ENCODE measurements around the gene INPP4B. TPM values are rescaled to one million over a fixed set of nuclear protein-coding genes. Genes with fewer than 3 reads are reported as not detected.

The INPP4B gene
- total and polyA plus RNA-seq, 3 donors from 2014 or later, result 23.2 to 64.5 (median 55.2) TPM

GRCh38 chr4:142101401-142101800, 744.7 kb downstream of the INPP4B start:
- Histone ChIP-seq H3K27ac (no peak overlapping the region), H3K36me3 (ENCODE audit: low read depth, missing control alignments) (no peaks in the 10 kb centered on the region), H3K27me3 (no peaks in the 10 kb centered on the region), H3K4me3 (no peak overlapping the region), H3K9me3 (no peaks in the 10 kb centered on the region), H3K4me1 (no peaks in the 10 kb centered on the region)
- intact Hi-C loops (cut with DNase I; ENCODE audit: low total_unique reads), result no loop called here
- TF ChIP-seq CTCF (IDR thresholded peaks at IDR 0.05) (no peak), POLR2A (IDR thresholded peaks at IDR 0.05) (no peak)
- no peak for DNase-seq
- 80 to 86% methylated on average over 1 of the region's 1 CpG for WGBS, 2 donors

- H3K36me3 ChIP-seq (ENCODE audit: low read depth, missing control alignments), result no peaks in the 10 kb centered on the region
- H3K27ac ChIP-seq, result no peak overlapping the region
- no peaks in the 10 kb centered on the region for H3K4me1 ChIP-seq
- no peak overlapping the region for H3K4me3 ChIP-seq
- no peak for DNase-seq
- H3K27me3 ChIP-seq, result no peaks in the 10 kb centered on the region
- no peaks in the 10 kb centered on the region for H3K9me3 ChIP-seq
- intact Hi-C loops (cut with DNase I; ENCODE audit: low total_unique reads), result no loop called here
- no peak for TF ChIP-seq POLR2A (IDR thresholded peaks at IDR 0.05)
- no peak for TF ChIP-seq CTCF (IDR thresholded peaks at IDR 0.05)
Observed at GRCh38 chr4:142100941-142101340, 745.2 kb downstream of the INPP4B start.

- no peak overlapping the region for H3K27ac ChIP-seq
- H3K27me3 ChIP-seq, result no peaks in the 10 kb centered on the region
- intact Hi-C loops (cut with DNase I; ENCODE audit: low total_unique reads), result no loop called here
- TF ChIP-seq CTCF (IDR thresholded peaks at IDR 0.05) (no peak), POLR2A (IDR thresholded peaks at IDR 0.05) (no peak)
- no peaks in the 10 kb centered on the region for H3K9me3 ChIP-seq
- WGBS, 2 donors, result 89 to 90% methylated on average over 1 of the region's 1 CpG
- H3K4me3 ChIP-seq, result no peak overlapping the region
- DNase-seq, result no peak
- H3K36me3 ChIP-seq (ENCODE audit: low read depth, missing control alignments), result no peaks in the 10 kb centered on the region
- H3K4me1 ChIP-seq, result no peaks in the 10 kb centered on the region
Observed at GRCh38 chr4:142098900-142099545, 747.1 kb downstream of the INPP4B start.

- WGBS, 2 donors, result 92 to 95% methylated on average over 3 of the region's 3 CpGs
- intact Hi-C loops (cut with DNase I; ENCODE audit: low total_unique reads), result no loop called here
- no peak for TF ChIP-seq POLR2A (IDR thresholded peaks at IDR 0.05)
- TF ChIP-seq CTCF (IDR thresholded peaks at IDR 0.05), result no peak
- Histone ChIP-seq H3K4me1 (no peaks in the 10 kb centered on the region), H3K27me3 (no peaks in the 10 kb centered on the region), H3K36me3 (ENCODE audit: low read depth, missing control alignments) (no peaks in the 10 kb centered on the region), H3K27ac (no peak overlapping the region), H3K4me3 (no peak overlapping the region), H3K9me3 (no peaks in the 10 kb centered on the region)
- DNase-seq, result no peak
Observed at GRCh38 chr4:142098380-142098779, 747.7 kb downstream of the INPP4B start.

- Histone ChIP-seq H3K27me3 (no peaks in the 10 kb centered on the region), H3K36me3 (ENCODE audit: low read depth, missing control alignments) (no peaks in the 10 kb centered on the region), H3K27ac (no peak overlapping the region), H3K9me3 (no peaks in the 10 kb centered on the region), H3K4me1 (no peaks in the 10 kb centered on the region), H3K4me3 (no peak overlapping the region)
- intact Hi-C loops (cut with DNase I; ENCODE audit: low total_unique reads), result no loop called here
- no peak for DNase-seq
- no peak for TF ChIP-seq CTCF (IDR thresholded peaks at IDR 0.05)
- TF ChIP-seq POLR2A (IDR thresholded peaks at IDR 0.05), result no peak
- 85 to 96% methylated on average over 3 of the region's 3 CpGs for WGBS, 2 donors
Observed at GRCh38 chr4:142097015-142097414, 749.1 kb downstream of the INPP4B start.

Data from testis (tissue), 3 donors.